Suprapubic skin (tissue), 3 donors: ENCODE data around the gene PDRG1.

Experiments used
- EP300 ChIP-seq: sonication (generic); formaldehyde crosslinking; IDR thresholded peaks from one replicate; pipeline ENCODE4 v1.6.1; 2017; ENCODE audit warnings: antibody characterized with exemption
- TF ChIP-seq, protein P1 (sequence below), 2 donors: fragments of 200-600 bp in 1 of 2; fragments of 450-650 bp in 1 of 2; sonication (generic) in 1 of 2; IDR thresholded peaks; one replicate each; pipeline ENCODE4 v1.5.1; 2016 to 2019; ENCODE audit warnings: antibody characterized with exemption in 2 of 2, mild to moderate bottlenecking in 1 of 2, moderate library complexity in 1 of 2

DNA sequence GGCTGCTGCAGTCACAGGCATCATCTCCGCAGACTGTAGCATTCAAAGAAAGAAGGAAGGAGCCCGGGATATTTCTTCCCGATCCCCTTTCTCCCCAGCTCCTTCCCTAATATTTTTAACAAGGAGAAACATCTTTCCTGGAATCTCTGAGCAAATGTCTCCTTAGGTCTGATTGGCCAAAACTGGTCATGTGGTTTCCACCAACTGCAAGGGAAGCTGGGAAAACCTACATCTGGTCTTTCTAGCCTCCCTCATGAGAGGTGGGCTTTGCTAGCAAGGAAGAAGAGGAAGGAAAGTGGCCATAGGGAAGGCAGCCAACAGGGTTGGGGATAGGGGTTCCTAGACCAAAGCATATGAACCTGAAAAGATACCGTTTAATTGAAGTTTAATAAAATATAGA lies 35.1 kb downstream of the PDRG1 start:
- TF ChIP-seq, protein P1, sequence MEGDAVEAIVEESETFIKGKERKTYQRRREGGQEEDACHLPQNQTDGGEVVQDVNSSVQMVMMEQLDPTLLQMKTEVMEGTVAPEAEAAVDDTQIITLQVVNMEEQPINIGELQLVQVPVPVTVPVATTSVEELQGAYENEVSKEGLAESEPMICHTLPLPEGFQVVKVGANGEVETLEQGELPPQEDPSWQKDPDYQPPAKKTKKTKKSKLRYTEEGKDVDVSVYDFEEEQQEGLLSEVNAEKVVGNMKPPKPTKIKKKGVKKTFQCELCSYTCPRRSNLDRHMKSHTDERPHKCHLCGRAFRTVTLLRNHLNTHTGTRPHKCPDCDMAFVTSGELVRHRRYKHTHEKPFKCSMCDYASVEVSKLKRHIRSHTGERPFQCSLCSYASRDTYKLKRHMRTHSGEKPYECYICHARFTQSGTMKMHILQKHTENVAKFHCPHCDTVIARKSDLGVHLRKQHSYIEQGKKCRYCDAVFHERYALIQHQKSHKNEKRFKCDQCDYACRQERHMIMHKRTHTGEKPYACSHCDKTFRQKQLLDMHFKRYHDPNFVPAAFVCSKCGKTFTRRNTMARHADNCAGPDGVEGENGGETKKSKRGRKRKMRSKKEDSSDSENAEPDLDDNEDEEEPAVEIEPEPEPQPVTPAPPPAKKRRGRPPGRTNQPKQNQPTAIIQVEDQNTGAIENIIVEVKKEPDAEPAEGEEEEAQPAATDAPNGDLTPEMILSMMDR (IDR thresholded peaks at IDR 0.05), result no peak
- TF ChIP-seq EP300, result no peak
